Mucosa of stomach (tissue), 1 donor: Measurements from ENCODE around the gene GALNT5.
"Not testable (repeated sequence)": the region's sequence is repeated elsewhere in the genome, so short reads cannot be mapped to it uniquely, and the experiment has no call there.

Experiments
- H3K27me3 ChIP-seq: one replicate; pipeline ENCODE4 v1.7.0; 2013; ENCODE audit warnings: mild to moderate bottlenecking, low read length; ENCODE audit not compliant: control insufficient read depth, insufficient read depth
- H3K36me3 ChIP-seq: one replicate; pipeline ENCODE4 v1.7.0; 2013; ENCODE audit warnings: low read length; ENCODE audit not compliant: control insufficient read depth, insufficient read depth
- H3K4me1 ChIP-seq: one replicate; pipeline ENCODE4 v1.7.0; 2013; ENCODE audit warnings: mild to moderate bottlenecking, low read length; ENCODE audit not compliant: control insufficient read depth, insufficient read depth
- H3K4me3 ChIP-seq: one replicate; pipeline ENCODE4 v1.7.0; 2013; ENCODE audit warnings: low read length
- H3K9ac ChIP-seq: one replicate; pipeline ENCODE4 v1.7.0; 2013; ENCODE audit warnings: mild to moderate bottlenecking, low read length, moderate library complexity
- H3K9me3 ChIP-seq: one replicate; pipeline ENCODE4 v1.7.0; 2013; ENCODE audit warnings: mild to moderate bottlenecking, low read length, moderate library complexity; ENCODE audit not compliant: control insufficient read depth
- donor health status: Pancreatic carcinoma.

Gene GALNT5

GRCh38 chr2:157257312-157258252 is at the start of gene GALNT5:
Gene GALNT5 (plus strand): TSS chr2:157257705. CDS start chr2:157258083, 378 bp downstream.
- Histone ChIP-seq H3K9ac (peak within 1 kb of the TSS; percentile 83), H3K27me3 (no peaks in the 10 kb centered on the region), H3K36me3 (no peaks in the 10 kb centered on the region), H3K4me3 (peak within 1 kb of the TSS; percentile 58), H3K4me1 (peaks cover 20% of the 10 kb centered on the region), H3K9me3 (no peaks in the 10 kb centered on the region)

GRCh38 chr2:157216286-157216965 is 41.1 kb upstream of the GALNT5 start:
- Histone ChIP-seq H3K36me3 (no peaks in the 10 kb centered on the region), H3K27me3 (no peaks in the 10 kb centered on the region), H3K9ac (no peak overlapping the region), H3K4me1 (no peaks in the 10 kb centered on the region), H3K9me3 (no peaks in the 10 kb centered on the region), H3K4me3 (no peak overlapping the region)

GRCh38 chr2:157217409-157217808 is 40.1 kb upstream of the GALNT5 start:
- Histone ChIP-seq H3K4me3 (no peak overlapping the region), H3K9me3 (no peaks in the 10 kb centered on the region), H3K4me1 (no peaks in the 10 kb centered on the region), H3K36me3 (no peaks in the 10 kb centered on the region), H3K9ac (no peak overlapping the region), H3K27me3 (no peaks in the 10 kb centered on the region)

GRCh38 chr2:157218911-157219310 is 38.6 kb upstream of the GALNT5 start:
- Histone ChIP-seq H3K9me3 (no peaks in the 10 kb centered on the region), H3K36me3 (no peaks in the 10 kb centered on the region), H3K9ac (no peak overlapping the region), H3K4me3 (no peak overlapping the region), H3K4me1 (no peaks in the 10 kb centered on the region), H3K27me3 (no peaks in the 10 kb centered on the region)

DNA sequence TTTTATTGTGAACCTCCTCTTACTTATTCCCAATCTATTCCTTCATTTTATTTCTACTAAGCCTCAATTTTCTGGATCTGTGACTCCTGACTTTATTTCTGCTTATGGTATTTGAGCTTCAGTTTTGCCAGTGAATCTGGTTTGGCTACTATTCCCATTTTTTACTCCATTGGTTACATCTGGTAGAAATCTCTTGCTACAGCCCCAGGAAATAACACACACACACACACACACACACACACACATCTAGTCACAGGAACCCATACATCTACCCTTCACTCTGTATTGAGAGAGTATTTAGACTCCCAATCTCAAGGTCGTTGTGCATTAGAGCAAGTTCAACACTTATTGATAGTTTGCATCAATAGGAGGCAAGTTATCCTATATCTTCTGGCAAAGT is 37.0 kb upstream of the GALNT5 start:
- Histone ChIP-seq H3K36me3 (no peaks in the 10 kb centered on the region), H3K9me3 (no peaks in the 10 kb centered on the region), H3K9ac (no peak overlapping the region), H3K27me3 (no peaks in the 10 kb centered on the region), H3K4me1 (no peaks in the 10 kb centered on the region), H3K4me3 (no peak overlapping the region)

GRCh38 chr2:157221394-157221988 is 36.0 kb upstream of the GALNT5 start:
- Histone ChIP-seq H3K4me3 (no peak overlapping the region), H3K27me3 (no peaks in the 10 kb centered on the region), H3K9me3 (no peaks in the 10 kb centered on the region), H3K9ac (no peak overlapping the region), H3K36me3 (no peaks in the 10 kb centered on the region), H3K4me1 (no peaks in the 10 kb centered on the region)

GRCh38 chr2:157223624-157224205 is 33.8 kb upstream of the GALNT5 start:
- Histone ChIP-seq H3K9me3 (no peaks in the 10 kb centered on the region), H3K4me3 (no peak overlapping the region), H3K9ac (no peak overlapping the region), H3K36me3 (no peaks in the 10 kb centered on the region), H3K4me1 (no peaks in the 10 kb centered on the region), H3K27me3 (no peaks in the 10 kb centered on the region)

DNA sequence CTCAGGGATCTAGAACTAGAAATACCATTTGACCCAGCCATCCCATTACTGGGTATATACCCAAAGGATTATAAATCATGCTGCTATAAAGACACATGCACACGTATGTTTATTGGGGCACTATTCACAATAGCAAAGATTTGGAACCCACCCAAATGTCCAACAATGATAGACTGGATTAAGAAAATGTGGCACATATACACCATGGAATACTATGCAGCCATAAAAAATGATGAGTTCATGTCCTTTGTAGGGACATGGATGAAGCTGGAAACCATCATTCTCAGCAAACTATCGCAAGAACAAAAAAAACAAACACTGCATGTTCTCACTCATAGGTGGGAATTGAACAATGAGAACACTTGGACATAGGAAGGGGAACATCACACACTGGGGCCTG is 33.1 kb upstream of the GALNT5 start:
- not testable (repeated sequence) for H3K36me3 ChIP-seq, H3K27me3 ChIP-seq, H3K4me1 ChIP-seq, H3K9me3 ChIP-seq, H3K9ac ChIP-seq, H3K4me3 ChIP-seq

- Histone ChIP-seq H3K36me3 (no peaks in the 10 kb centered on the region), H3K4me3 (no peak overlapping the region), H3K9ac (no peak overlapping the region), H3K27me3 (no peaks in the 10 kb centered on the region), H3K9me3 (no peaks in the 10 kb centered on the region), H3K4me1 (no peaks in the 10 kb centered on the region)
These were observed 29.9 kb upstream of the GALNT5 start for GRCh38 chr2:157227592-157227991.

DNA sequence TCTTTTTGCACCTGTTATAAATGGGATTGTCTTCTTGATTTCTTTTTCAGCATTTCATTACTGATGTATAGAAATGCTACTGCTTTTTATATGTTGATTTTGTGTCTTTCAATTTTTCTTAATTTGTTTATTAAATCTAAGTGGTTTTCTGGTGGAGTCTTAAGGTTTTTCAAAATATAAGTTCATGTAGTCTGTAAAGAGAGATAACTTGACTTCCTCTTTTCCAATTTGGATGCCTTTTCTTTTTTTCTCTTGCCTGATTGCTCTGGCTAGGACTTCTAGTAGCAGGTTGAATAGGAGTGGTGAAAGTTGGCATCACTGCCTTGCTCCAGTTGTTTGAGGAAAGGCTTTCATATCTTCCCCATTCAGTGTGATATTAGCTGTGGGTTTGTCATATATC is 28.6 kb upstream of the GALNT5 start:
- H3K4me3 ChIP-seq = no peak overlapping the region
- no peaks in the 10 kb centered on the region for H3K36me3 ChIP-seq
- no peak overlapping the region for H3K9ac ChIP-seq
- H3K9me3 ChIP-seq = no peaks in the 10 kb centered on the region
- H3K4me1 ChIP-seq = no peaks in the 10 kb centered on the region
- H3K27me3 ChIP-seq = no peaks in the 10 kb centered on the region

DNA sequence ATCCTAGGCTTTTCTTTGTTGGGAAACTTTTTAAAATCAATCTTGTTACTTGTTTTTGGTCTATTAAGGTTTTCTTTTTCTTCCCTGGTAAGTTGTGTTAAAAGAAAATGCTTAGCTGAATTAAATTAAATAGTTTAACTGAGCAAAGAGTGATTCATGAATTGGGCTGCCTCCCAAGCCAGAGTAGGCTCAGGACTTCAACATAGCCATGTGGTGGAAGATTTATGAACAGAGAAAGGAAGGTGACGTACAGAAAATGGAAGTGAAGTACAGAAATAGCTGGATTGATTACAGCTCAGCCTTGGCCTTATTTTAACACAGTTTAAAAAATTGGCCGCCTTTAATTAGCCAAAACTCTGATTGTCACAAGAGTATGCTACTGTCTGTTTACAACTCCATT is 27.9 kb upstream of the GALNT5 start:
- H3K36me3 ChIP-seq = no peaks in the 10 kb centered on the region
- no peaks in the 10 kb centered on the region for H3K9me3 ChIP-seq
- no peaks in the 10 kb centered on the region for H3K27me3 ChIP-seq

DNA sequence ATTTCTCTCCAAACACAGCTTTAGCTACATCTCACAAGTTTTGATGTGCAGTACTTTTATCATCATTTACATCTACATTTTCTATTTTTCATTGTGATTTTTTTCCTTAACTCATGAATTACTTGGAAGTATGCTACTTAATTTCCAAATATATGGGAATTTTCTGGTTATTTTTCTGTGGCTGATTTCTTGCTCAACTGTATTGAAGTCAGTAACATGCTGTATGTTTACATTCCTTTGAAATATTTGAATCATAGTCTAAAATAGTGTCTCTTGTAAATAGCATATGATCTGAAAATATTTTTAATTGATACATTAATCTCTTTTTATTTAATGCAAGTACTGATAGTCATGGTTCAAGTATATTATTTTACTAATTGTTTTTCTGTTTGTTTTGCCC is 26.0 kb upstream of the GALNT5 start:
- Histone ChIP-seq H3K4me3 (no peak overlapping the region), H3K36me3 (no peaks in the 10 kb centered on the region), H3K9ac (no peak overlapping the region), H3K4me1 (no peaks in the 10 kb centered on the region), H3K9me3 (no peaks in the 10 kb centered on the region), H3K27me3 (no peaks in the 10 kb centered on the region)

More for the DNA sequence above, 27.9 kb upstream of the GALNT5 start:
- no peak overlapping the region for H3K4me3 ChIP-seq
- no peaks in the 10 kb centered on the region for H3K4me1 ChIP-seq
- H3K9ac ChIP-seq = no peak overlapping the region
